ENCODE results near the gene DNAJA2.
A peak's percentile ranks its signal among the peaks of the same experiment; 100 is the strongest.

DNAJA2 gene

DNA sequence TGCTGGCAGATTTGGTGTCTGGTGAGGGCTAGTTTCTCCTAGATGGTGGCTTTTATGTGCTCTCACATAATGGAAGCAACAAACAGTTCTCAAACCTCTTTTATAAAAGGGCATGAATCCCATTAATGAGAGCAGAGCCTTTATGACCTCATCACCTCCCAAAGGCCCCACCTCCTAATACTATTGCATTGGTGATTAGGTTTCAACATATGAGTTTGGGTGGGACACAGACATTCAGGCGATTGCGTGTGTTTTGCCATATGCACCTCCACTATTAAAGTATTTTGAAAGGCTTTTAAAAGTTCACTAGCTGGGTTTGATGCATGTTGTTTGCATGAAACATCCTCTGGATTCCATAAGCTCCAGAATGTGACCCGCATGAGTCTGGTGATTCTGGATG, 24.4 kb upstream of the DNAJA2 start:
- FAIRE-seq (no peak), DNase-seq (ENCODE audit: insufficient read length) (no peak)
- TF ChIP-seq POLR2A (IDR thresholded peaks at IDR 0.05; ENCODE audit: low read depth, low read length), result no peak
- no peak for TF ChIP-seq TAF1 (IDR thresholded peaks at IDR 0.05; ENCODE audit: borderline replicate concordance, low read depth, low read length)
- no peak for TF ChIP-seq POLR2AphosphoS5 (IDR thresholded peaks at IDR 0.05; ENCODE audit: low read depth, low read length)

DNA sequence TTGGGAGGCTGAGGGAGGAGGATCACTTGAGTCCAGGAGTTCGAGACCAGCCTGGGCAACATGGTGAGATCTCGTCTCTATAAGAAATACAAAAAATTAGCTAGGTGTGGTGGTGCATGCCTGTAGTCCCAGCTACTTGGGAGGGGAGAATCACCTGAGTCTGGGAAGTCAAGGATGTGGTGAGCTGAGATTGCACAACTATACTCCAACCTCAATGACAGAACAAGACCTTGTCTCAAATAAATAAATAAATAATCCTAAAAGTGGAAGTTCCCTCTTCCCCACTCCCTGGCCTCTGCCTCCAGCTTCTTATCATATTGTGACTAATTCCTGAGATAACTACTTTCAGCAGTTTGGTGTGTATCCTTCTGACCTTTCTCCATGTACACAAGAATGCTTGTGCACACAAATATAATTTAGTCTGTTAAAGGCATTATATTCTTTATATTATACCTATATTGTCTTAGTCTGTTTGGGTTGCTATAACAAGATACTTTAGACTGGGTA, 23.5 kb upstream of the DNAJA2 start:
- no peak for DNase-seq (ENCODE audit: insufficient read length)
- FAIRE-seq, result no peak
- TF ChIP-seq POLR2AphosphoS5 (IDR thresholded peaks at IDR 0.05; ENCODE audit: low read depth, low read length) (no peak), POLR2A (IDR thresholded peaks at IDR 0.05; ENCODE audit: low read depth, low read length) (no peak), TAF1 (IDR thresholded peaks at IDR 0.05; ENCODE audit: borderline replicate concordance, low read depth, low read length) (no peak)

DNA sequence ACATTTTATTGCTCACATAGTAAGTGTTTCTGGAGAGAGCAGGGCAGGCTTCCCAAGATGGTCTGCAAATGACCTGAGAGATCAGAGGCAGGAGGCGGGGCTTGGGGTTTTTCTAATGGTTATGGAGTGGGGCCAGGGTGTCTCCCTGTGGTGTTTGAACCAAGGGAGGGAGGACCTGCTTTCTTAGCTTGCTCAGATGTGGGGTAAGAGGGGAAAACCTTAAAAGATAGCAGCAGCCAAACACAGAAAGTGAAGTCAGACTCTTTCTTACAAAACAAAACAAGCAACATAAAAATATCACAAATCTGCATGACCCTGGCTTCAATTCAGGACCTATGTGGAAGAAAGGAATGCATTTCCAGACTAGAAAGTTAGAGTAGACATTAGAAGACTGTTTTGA, 22.9 kb upstream of the DNAJA2 start:
- DNase-seq (ENCODE audit: insufficient read length) (no peak), FAIRE-seq (no peak)
- no peak for TF ChIP-seq POLR2AphosphoS5 (IDR thresholded peaks at IDR 0.05; ENCODE audit: low read depth, low read length)

DNA sequence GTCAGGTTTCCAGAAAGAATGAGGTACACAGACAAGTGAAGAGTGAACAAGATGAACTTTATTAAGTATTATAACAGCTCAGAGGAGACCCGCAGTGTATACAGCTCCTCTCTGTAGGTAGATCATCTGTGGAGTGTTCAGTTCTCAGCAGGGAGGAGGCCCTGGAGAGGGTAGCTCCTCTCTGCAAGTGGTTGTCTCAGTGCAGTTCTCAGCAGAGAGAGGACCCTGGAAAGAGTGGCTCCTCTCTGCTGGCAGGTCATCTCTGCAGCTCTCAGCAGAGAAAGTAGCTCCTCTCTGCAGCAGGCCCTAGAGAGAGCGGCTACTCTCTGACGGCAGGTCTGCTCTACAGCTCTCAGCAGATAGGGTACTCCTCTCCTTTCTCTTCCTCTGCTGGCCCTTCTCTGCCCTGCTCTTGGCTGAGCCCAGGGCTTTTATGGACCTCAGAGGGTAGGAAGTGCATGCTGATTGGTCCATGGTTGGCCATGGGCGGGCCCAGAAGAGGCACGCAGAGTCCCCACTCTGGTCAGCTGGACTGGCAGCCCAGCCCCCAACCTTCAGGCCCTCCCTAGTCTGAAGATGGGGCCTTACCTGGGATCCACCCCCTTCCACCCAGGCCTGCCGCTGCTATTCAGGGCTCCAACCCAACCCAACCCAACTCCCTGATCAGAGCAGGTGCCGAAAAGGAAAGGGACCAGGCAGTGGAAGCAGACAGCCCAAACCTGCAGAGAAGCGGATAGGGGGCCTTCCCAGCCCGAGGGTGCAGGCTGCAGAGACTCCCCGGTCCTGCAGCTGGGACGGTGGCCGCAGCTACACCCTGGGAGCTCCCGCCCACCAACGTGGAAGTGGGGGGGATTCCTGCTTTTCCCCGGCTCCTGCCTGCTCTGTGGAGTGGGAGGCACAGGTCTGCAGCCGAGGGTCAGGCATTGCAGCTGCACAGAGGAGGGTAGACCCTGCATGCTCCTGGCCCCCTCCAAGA, 18.5 kb upstream of the DNAJA2 start:
- TF ChIP-seq TAF1 (IDR thresholded peaks at IDR 0.05; ENCODE audit: borderline replicate concordance, low read depth, low read length), result no peak
- no peak for TF ChIP-seq POLR2AphosphoS5 (IDR thresholded peaks at IDR 0.05; ENCODE audit: low read depth, low read length)
- no peak for TF ChIP-seq POLR2A (IDR thresholded peaks at IDR 0.05; ENCODE audit: low read depth, low read length)

DNA sequence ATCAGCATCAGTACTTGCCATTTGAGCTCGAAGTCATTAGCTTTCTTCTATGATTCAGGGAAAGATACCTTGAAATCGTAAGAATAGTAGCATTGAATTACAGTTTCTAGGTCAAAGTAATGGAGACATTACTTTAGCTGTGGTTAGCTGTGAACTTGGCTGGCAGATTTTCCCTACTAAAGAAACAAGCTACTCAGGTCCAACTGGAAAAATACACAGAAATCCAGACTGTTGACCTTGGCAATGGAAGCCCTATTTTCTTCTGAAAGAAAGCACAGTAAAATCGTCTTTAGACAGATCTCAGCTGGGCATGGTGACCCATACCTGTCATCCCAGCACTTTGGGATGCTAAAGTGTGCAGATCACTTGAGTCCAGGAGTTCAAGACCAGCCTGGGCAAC, 13.4 kb upstream of the DNAJA2 start:
- no peak for DNase-seq (ENCODE audit: insufficient read length)
- FAIRE-seq, result no peak
- TF ChIP-seq POLR2A (IDR thresholded peaks at IDR 0.05; ENCODE audit: low read depth, low read length) (no peak), TAF1 (IDR thresholded peaks at IDR 0.05; ENCODE audit: borderline replicate concordance, low read depth, low read length) (no peak), POLR2AphosphoS5 (IDR thresholded peaks at IDR 0.05; ENCODE audit: low read depth, low read length) (no peak)

More for the DNA sequence above, 18.5 kb upstream of the DNAJA2 start:
- FAIRE-seq (no peak), DNase-seq (ENCODE audit: insufficient read length) (no peak)

DNA sequence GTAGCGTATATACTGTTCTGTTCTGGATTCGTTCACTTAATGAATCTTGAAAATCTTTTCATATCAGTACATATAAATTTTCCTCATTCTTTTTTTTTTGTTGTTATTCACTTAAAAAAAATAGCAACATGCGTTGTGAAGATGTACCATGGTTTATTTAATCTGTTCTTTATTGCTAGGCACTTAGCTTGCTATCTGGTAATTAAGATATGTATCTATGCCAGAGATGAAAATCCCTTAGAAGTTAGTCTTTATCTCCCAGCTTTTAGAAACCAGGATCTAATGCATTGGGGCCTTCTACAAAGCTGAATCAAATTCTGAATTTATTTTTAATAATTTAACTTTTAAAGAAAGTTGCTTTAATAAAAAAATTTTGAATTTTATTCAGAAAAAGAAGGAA, 13.0 kb upstream of the DNAJA2 start:
- no peak for TF ChIP-seq POLR2AphosphoS5 (IDR thresholded peaks at IDR 0.05; ENCODE audit: low read depth, low read length)
- TF ChIP-seq TAF1 (IDR thresholded peaks at IDR 0.05; ENCODE audit: borderline replicate concordance, low read depth, low read length), result no peak
- TF ChIP-seq POLR2A (IDR thresholded peaks at IDR 0.05; ENCODE audit: low read depth, low read length), result no peak
- DNase-seq (ENCODE audit: insufficient read length), result no peak
- FAIRE-seq, result no peak

DNA sequence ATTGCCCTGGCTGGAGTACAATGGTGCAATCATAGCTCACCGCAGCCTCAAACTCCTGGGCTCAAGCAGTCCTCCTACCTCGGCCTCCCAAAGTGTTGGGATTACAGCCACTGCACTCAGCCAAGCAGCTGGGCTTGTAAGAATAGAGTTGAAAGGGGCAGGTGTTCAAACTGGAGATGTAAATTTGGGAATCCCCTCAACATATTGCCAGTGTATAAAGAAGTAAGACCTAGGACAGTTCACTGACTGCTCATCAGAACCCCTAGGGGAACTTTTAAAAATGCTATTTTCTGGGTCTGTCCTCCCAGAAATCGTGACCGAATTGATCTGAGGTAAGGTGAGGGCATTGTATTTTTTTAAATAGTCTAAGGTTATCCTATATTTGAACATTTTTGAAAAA, 8.9 kb upstream of the DNAJA2 start:
- DNase-seq (ENCODE audit: insufficient read length), result no peak
- no peak for TF ChIP-seq POLR2AphosphoS5 (IDR thresholded peaks at IDR 0.05; ENCODE audit: low read depth, low read length)
- TF ChIP-seq TAF1 (IDR thresholded peaks at IDR 0.05; ENCODE audit: borderline replicate concordance, low read depth, low read length), result no peak
- no peak for TF ChIP-seq POLR2A (IDR thresholded peaks at IDR 0.05; ENCODE audit: low read depth, low read length)
- peak; percentile 87 for FAIRE-seq

DNA sequence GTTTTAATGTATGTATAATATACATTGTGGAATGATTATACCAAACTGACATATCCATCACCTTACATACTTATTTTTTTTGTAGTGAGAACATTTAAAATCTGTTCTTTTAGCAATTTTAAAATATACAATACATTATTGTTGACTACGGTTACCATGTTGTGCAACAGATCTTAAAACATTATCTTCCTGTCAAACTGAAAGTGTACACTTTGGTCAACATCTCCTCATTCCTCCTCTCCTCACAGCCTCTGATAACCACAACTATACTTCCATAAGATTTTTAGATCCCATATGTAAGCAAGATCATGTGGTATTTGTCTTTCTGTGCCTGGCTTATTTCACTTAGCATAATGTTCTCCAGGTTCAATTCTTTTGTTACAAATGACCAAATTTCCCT, 7.5 kb upstream of the DNAJA2 start:
- no peak for TF ChIP-seq POLR2A (IDR thresholded peaks at IDR 0.05; ENCODE audit: low read depth, low read length)
- no peak for TF ChIP-seq POLR2AphosphoS5 (IDR thresholded peaks at IDR 0.05; ENCODE audit: low read depth, low read length)
- no peak for TF ChIP-seq TAF1 (IDR thresholded peaks at IDR 0.05; ENCODE audit: borderline replicate concordance, low read depth, low read length)
- FAIRE-seq, result no peak
- DNase-seq (ENCODE audit: insufficient read length), result no peak

DNA sequence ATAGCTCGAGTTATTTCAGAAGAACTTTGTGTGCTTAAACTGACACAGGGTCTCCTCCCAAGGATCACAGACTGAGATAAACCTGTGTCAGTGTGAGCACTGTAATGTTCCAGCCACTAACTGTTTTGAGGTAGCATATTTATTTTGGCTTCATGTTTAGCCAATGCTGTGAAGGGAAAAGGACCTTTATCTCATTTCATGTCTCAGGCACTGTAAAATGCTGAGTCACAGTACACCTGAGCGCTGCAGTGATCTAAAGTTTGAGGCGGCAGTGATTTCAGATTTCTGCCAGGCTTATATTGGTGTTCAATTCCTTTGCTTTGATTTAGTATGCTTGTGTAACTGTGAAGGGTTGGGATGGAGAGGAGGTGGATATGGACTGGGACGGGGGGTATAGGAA, 3.1 kb upstream of the DNAJA2 start:
- no peak for FAIRE-seq

DNA sequence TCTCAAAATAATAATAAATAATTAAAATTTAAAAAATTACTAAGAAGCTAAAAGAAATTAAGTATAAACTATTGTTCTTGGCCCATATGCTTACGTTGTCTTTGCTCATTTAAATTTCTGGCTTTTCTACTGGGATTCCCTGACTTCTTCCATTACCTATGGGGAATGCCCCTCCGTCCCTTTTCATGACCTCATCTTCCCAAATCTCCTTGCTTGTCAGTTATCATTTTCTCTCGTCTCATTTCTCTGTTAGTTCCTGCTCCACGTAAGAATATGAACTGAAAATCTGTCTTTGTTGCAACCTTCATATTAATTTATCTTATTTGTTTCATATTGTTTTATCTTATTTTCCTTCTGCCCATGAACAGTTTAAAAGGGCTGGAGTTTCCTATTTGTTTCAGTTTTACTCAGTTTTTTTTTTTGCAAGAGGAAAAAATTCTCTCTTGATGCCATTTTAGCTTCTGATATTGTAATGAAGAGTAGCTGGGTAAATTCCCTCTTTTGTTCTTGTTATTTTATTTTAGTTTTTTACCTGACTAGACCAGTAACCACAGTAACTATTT, 2.5 kb upstream of the DNAJA2 start:
- FAIRE-seq, result no peak
- no peak for DNase-seq (ENCODE audit: insufficient read length)
- TF ChIP-seq POLR2A (IDR thresholded peaks at IDR 0.05; ENCODE audit: low read depth, low read length) (no peak), POLR2AphosphoS5 (IDR thresholded peaks at IDR 0.05; ENCODE audit: low read depth, low read length) (no peak), TAF1 (IDR thresholded peaks at IDR 0.05; ENCODE audit: borderline replicate concordance, low read depth, low read length) (no peak)

More for the DNA sequence above, 3.1 kb upstream of the DNAJA2 start:
- DNase-seq (ENCODE audit: insufficient read length), result no peak
- TF ChIP-seq POLR2AphosphoS5 (IDR thresholded peaks at IDR 0.05; ENCODE audit: low read depth, low read length) (no peak), POLR2A (IDR thresholded peaks at IDR 0.05; ENCODE audit: low read depth, low read length) (no peak), TAF1 (IDR thresholded peaks at IDR 0.05; ENCODE audit: borderline replicate concordance, low read depth, low read length) (no peak)

DNA sequence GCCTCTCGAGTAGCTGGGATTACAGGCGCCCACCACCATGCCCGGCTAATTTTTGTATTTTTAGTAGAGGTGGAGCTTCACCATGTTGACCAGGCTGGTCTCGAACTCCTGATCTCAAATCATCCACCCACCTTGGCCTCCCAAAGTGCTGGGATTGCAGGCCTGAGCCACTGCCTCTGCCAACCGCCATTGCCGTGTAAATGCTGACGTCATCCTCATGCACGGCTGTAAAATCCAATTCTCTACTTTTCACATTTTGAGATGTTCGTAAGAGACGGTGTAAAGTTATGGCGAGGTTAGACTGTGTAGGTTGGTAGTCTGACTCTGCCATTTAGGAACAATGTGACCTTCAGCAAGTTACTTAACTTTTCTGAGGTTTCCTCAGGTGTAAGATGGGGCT, 1.7 kb upstream of the DNAJA2 start:
- FAIRE-seq (no peak), DNase-seq (ENCODE audit: insufficient read length) (no peak)
- no peak for TF ChIP-seq TAF1 (IDR thresholded peaks at IDR 0.05; ENCODE audit: borderline replicate concordance, low read depth, low read length)
- TF ChIP-seq POLR2AphosphoS5 (IDR thresholded peaks at IDR 0.05; ENCODE audit: low read depth, low read length), result no peak
- no peak for TF ChIP-seq POLR2A (IDR thresholded peaks at IDR 0.05; ENCODE audit: low read depth, low read length)

DNA sequence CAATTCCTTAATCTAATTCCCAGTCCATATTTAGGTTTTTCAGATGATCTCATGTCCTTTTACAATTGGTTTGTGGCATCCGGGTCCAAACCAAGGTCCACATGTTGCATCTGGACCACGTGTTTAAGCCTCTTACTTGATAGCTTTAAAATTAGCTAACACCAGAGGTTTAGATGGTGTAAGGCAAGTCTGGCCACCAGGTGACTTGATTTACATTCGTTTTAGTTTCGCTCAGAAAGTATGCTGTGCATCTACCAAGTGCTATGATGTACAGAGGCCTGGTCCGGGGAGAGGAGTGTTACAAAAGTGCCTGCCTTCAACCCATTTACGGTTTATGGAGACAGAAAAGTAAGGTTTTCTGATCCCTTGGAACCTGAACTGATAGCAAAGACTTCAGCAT, 878 bp upstream of the DNAJA2 start:
- DNase-seq (ENCODE audit: insufficient read length) (no peak), FAIRE-seq (peak; percentile 81)

More for the DNA sequence above, 878 bp upstream of the DNAJA2 start:
- TF ChIP-seq POLR2A (IDR thresholded peaks at IDR 0.05; ENCODE audit: low read depth, low read length) (0 out of 2 replicates have a peak, but pooled peaks have one; percentile 45), POLR2AphosphoS5 (IDR thresholded peaks at IDR 0.05; ENCODE audit: low read depth, low read length) (peak; percentile 47; the same call in 1 of the 2 replicates), TAF1 (IDR thresholded peaks at IDR 0.05; ENCODE audit: borderline replicate concordance, low read depth, low read length) (no peak)

All from GM12892 (cell line).